IMR-90 (cell line): ENCODE results near the gene NUBPL. TPM values are rescaled to one million over a fixed set of nuclear protein-coding genes. Genes with fewer than 3 reads are reported as not detected.

Source experiments
- ATAC-seq: fragments of 200-7000 bp; cut with Tn5 transposase; 2 replicates; pipeline ENCODE4 v1.9.1; 2020; ENCODE audit warnings: low read depth, mild to moderate bottlenecking, moderate library complexity
- BruUV-seq: library from RNA; stranded (reverse); fragments of 400-500 nt; replicated peaks from 2 replicates; lab custom pipeline; 2021; lab: Mats Ljungman, UMichigan
- CTCF ChIA-PET: fragments of 300-600 bp; formaldehyde crosslinking; extraction: SDS; loops from one replicate; lab custom pipeline; 2021; ENCODE audit warnings: antibody characterized with exemption; lab: Yijun Ruan, JAX
- POLR2A ChIA-PET: fragments of 300-600 bp; sonication (Branson Sonifier 250); formaldehyde crosslinking; loops from one replicate; lab custom pipeline; 2022; ENCODE audit warnings: antibody characterized with exemption; ENCODE audit not compliant: unreplicated experiment; lab: Charles Lee
- DNase-seq: peaks from one replicate; pipeline ENCODE4 v3.0.0; 2013
- H2AFZ ChIP-seq: replicated peaks from 2 replicates; pipeline ENCODE3; 2013; ENCODE audit warnings: low read length, mild to moderate bottlenecking; ENCODE audit not compliant: poor library complexity
- H2AK5ac ChIP-seq: 2 replicates; pipeline ENCODE4 v1.6.1; 2013; ENCODE audit warnings: low read depth, low read length, inconsistent platforms
- H2AK9ac ChIP-seq: replicated peaks from 2 replicates; pipeline ENCODE3; 2013; ENCODE audit warnings: mild to moderate bottlenecking, low read depth, low read length, moderate library complexity; ENCODE audit not compliant: poor library complexity
- H2BK120ac ChIP-seq: 2 replicates; pipeline ENCODE4 v1.6.1; 2013; ENCODE audit warnings: low read depth, low read length, inconsistent platforms
- H2BK15ac ChIP-seq: 3 replicates; pipeline ENCODE4 v1.6.1; 2013; ENCODE audit warnings: low read depth, low read length, inconsistent platforms
- H2BK20ac ChIP-seq: 2 replicates; pipeline ENCODE4 v1.6.1; 2013; ENCODE audit warnings: low read depth, mild to moderate bottlenecking, inconsistent platforms, low read length, moderate library complexity
- H2BK5ac ChIP-seq: 2 replicates; pipeline ENCODE4 v1.6.1; 2013; ENCODE audit warnings: mild to moderate bottlenecking, low read depth, low read length, inconsistent platforms; ENCODE audit not compliant: poor library complexity, severe bottlenecking
- H3K14ac ChIP-seq: replicated peaks from 2 replicates; pipeline ENCODE4 v1.6.1; 2013; ENCODE audit warnings: low read depth, low read length, inconsistent platforms
- H3K18ac ChIP-seq: 2 replicates; pipeline ENCODE4 v1.6.1; 2013; ENCODE audit warnings: low read depth, low read length, control low read depth
- H3K23ac ChIP-seq: 2 replicates; pipeline ENCODE4 v1.6.1; 2013; ENCODE audit warnings: low read depth, low read length, inconsistent platforms
- H3K27ac ChIP-seq: 2 replicates; pipeline ENCODE4 v1.5.1; 2013; ENCODE audit warnings: mild to moderate bottlenecking, control low read depth, low read length; ENCODE audit not compliant: insufficient read depth
- H3K27me3 ChIP-seq: 2 replicates; pipeline ENCODE4 v1.6.1; 2013; ENCODE audit warnings: low read length; ENCODE audit not compliant: control insufficient read depth, insufficient read depth
- H3K36me3 ChIP-seq: 2 replicates; pipeline ENCODE4 v1.6.1; 2013; ENCODE audit warnings: low read length, mixed read lengths; ENCODE audit not compliant: control insufficient read depth, insufficient read depth
- H3K4ac ChIP-seq: 2 replicates; pipeline ENCODE4 v1.6.1; 2013; ENCODE audit warnings: low read depth, low read length, inconsistent platforms
- H3K4me1 ChIP-seq: 2 replicates; pipeline ENCODE4 v1.6.1; 2013; ENCODE audit warnings: low read length, mixed read lengths; ENCODE audit not compliant: control insufficient read depth, insufficient read depth
- H3K4me2 ChIP-seq: 2 replicates; pipeline ENCODE4 v1.6.1; 2013; ENCODE audit warnings: low read depth, mild to moderate bottlenecking, control low read depth, low read length, moderate library complexity
- H3K4me3 ChIP-seq: 2 replicates; pipeline ENCODE4 v1.5.1; 2013; ENCODE audit warnings: low read depth, mild to moderate bottlenecking, control low read depth, low read length, moderate library complexity; ENCODE audit not compliant: insufficient read depth
- H3K56ac ChIP-seq: 2 replicates; pipeline ENCODE4 v1.6.1; 2013; ENCODE audit warnings: low read length, inconsistent platforms; ENCODE audit not compliant: insufficient read depth; ENCODE audit errors: extremely low read depth
- H3K79me1 ChIP-seq, 2 experiments: 2 replicates each; pipeline ENCODE4 v1.6.1; 2013; ENCODE audit warnings: low read length in 2 of 2, inconsistent platforms in 1 of 2, low read depth in 1 of 2
- H3K9ac ChIP-seq: 2 replicates; pipeline ENCODE4 v1.6.1; 2013; ENCODE audit warnings: low read depth, low read length, control low read depth
- H3K9me1 ChIP-seq: 2 replicates; pipeline ENCODE4 v1.6.1; 2013; ENCODE audit warnings: low read length, inconsistent platforms; ENCODE audit not compliant: insufficient read depth
- H3K9me3 ChIP-seq: 2 replicates; pipeline ENCODE4 v1.6.1; 2013; ENCODE audit warnings: low read length; ENCODE audit not compliant: control insufficient read depth, insufficient read depth
- H4K20me1 ChIP-seq: 2 replicates; pipeline ENCODE4 v1.6.1; 2013; ENCODE audit warnings: low read length, inconsistent platforms; ENCODE audit not compliant: insufficient read depth
- H4K5ac ChIP-seq: 2 replicates; pipeline ENCODE4 v1.6.1; 2013; ENCODE audit warnings: mild to moderate bottlenecking, low read depth, low read length, control low read depth
- H4K8ac ChIP-seq, 2 experiments: 2 replicates each; pipeline ENCODE4 v1.6.1; 2013; ENCODE audit warnings: low read depth in 2 of 2, low read length in 2 of 2, control low read depth in 1 of 2, inconsistent platforms in 1 of 2
- H4K91ac ChIP-seq: 2 replicates; pipeline ENCODE4 v1.6.1; 2013; ENCODE audit warnings: low read depth, low read length, inconsistent platforms; ENCODE audit not compliant: insufficient read depth
- BHLHE40 ChIP-seq: fragments of 150-350 bp; IDR thresholded peaks from 2 replicates; pipeline ENCODE4 v1.6.1; 2016; ENCODE audit warnings: mild to moderate bottlenecking, low read depth, low read length
- CEBPB ChIP-seq: IDR thresholded peaks from 2 replicates; pipeline ENCODE4 v1.6.1; 2012; ENCODE audit warnings: low read depth, low read length, improper control_type of control experiment
- MAFK ChIP-seq: IDR thresholded peaks from 2 replicates; pipeline ENCODE4 v1.6.1; 2012; ENCODE audit warnings: low read depth, low read length, improper control_type of control experiment
- SMC3 ChIP-seq: fragments of 150-350 bp; IDR thresholded peaks from 2 replicates; pipeline ENCODE4 v1.6.1; 2016; ENCODE audit warnings: low read depth, mild to moderate bottlenecking, antibody characterized with exemption, low read length, moderate library complexity
- USF2 ChIP-seq: fragments of 150-350 bp; IDR thresholded peaks from 2 replicates; pipeline ENCODE4 v1.6.1; 2017; ENCODE audit warnings: mild to moderate bottlenecking, antibody characterized with exemption, low read length, low read depth
- WGBS, 2 experiments: methylation state at CpG; one replicate each; pipeline versions ENCODE4 v1.1.5 to v1.1.7; 2013; ENCODE audit warnings: missing lambda C conversion rate in 2 of 2; ENCODE audit not compliant: insufficient read length in 1 of 2; ENCODE audit errors: extremely low coverage in 2 of 2; 5-methylcytosine and 5-hydroxymethylcytosine counted together
- dilution Hi-C: fragments of 300-500 bp; cut with HindIII; formaldehyde crosslinking; loops from one replicate; pipeline ENCODE4 v1.14.3; 2018; ENCODE audit warnings: low sequenced_read_pairs; ENCODE audit not compliant: unreplicated experiment
- in situ Hi-C: fragments of 300-500 bp; cut with MboI; formaldehyde crosslinking; loops from 3 replicates; pipeline ENCODE4 v1.14.3; 2019; ENCODE audit warnings: low sequenced_read_pairs, inconsistent platforms, mixed read lengths
- intact Hi-C: fragments of 100-400 bp; cut with micrococcal nuclease; formaldehyde crosslinking; loops from 2 replicates; pipeline ENCODE4 v1.10.0; 2022
- polyA plus RNA-seq, 3 experiments: library from polyadenylated mRNA; depleted of rRNA; stranded (reverse); fragments of >200 nt; gene quantifications; 2 replicates each; pipeline ENCODE4 v1.2.3, GENCODE V29; 2012; ENCODE audit warnings: low replicate concordance in 1 of 3
- total RNA-seq: library from RNA; depleted of rRNA; stranded (reverse); fragments of >200 nt; gene quantifications from 2 replicates; pipeline ENCODE4 v1.2.3, GENCODE V29; 2012
- TF ChIP-seq, protein P1 (sequence below): fragments of 150-350 bp; IDR thresholded peaks from 2 replicates; pipeline ENCODE4 v1.6.1; 2016; ENCODE audit warnings: low read depth, mild to moderate bottlenecking, low read length, moderate library complexity, borderline replicate concordance

NUBPL gene
- total and polyA plus RNA-seq, 2 of the 4 experiments (the other 2 are of a cell fraction) = 5.4 to 11.5 TPM

DNA sequence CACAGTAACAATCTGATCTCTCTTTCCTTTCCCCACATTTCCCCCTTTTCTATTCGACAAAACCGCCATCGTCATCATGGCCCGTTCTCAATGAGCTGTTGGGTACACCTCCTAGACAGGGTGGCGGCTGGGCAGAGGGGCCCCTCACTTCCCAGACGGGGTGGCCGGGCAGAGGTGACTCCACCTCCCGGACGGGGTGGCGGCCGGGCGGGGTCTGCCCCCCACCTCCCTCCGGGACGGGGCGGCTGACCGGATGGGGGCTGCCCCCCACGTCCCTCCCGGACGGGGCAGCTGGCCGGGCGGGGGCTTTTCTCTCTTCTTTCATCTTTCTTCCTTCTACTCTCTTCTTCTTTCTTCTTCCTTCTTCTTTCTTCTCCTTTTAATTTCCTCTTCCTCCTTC lies 1.3 kb upstream of the NUBPL start:
- H4K5ac ChIP-seq = no peak overlapping the region
- ATAC-seq (no peak), DNase-seq (no peak)
- no peak overlapping the region for H2BK15ac ChIP-seq
- no peaks in the 10 kb centered on the region for H3K9me1 ChIP-seq
- H3K4me3 ChIP-seq = no peak overlapping the region
- H2AK5ac ChIP-seq = no peak overlapping the region
- no peak overlapping the region for H3K14ac ChIP-seq
- H2AK9ac ChIP-seq = no peak overlapping the region
- ChIA-PET POLR2A (no interaction called here), CTCF (no interaction called here)
- no peaks in the 10 kb centered on the region for H3K9me3 ChIP-seq
- no peak overlapping the region for H4K91ac ChIP-seq
- no peaks in the 10 kb centered on the region for H3K36me3 ChIP-seq
- WGBS, 2 experiments = 90% methylated on average over 10 of the region's 21 CpGs; no CpG with 5 or more reads in 1 of the 2 experiments
- dilution Hi-C loops (no loop called here), intact Hi-C loops (loop anchor here (10.0 kb wide), 1 partner anchor 905 kb away; no protein-coding TSS in a partner anchor), in situ Hi-C loops (no loop called here)
- H2AFZ ChIP-seq = no peak overlapping the region
- H4K8ac ChIP-seq = no peak overlapping the region
- no peak overlapping the region for H3K4me2 ChIP-seq
- H3K4ac ChIP-seq = no peak overlapping the region
- no peaks in the 10 kb centered on the region; the same call in 1 of the 2 replicates for H3K4me1 ChIP-seq
- H3K27ac ChIP-seq = no peak overlapping the region
- H3K23ac ChIP-seq = no peak overlapping the region
- TF ChIP-seq CEBPB (no peak), SMC3 (no peak), MAFK (no peak), USF2 (no peak), BHLHE40 (no peak)
- TF ChIP-seq, protein P1, sequence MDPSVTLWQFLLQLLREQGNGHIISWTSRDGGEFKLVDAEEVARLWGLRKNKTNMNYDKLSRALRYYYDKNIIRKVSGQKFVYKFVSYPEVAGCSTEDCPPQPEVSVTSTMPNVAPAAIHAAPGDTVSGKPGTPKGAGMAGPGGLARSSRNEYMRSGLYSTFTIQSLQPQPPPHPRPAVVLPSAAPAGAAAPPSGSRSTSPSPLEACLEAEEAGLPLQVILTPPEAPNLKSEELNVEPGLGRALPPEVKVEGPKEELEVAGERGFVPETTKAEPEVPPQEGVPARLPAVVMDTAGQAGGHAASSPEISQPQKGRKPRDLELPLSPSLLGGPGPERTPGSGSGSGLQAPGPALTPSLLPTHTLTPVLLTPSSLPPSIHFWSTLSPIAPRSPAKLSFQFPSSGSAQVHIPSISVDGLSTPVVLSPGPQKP = no peak
- no peak overlapping the region for H3K18ac ChIP-seq
- H2BK5ac ChIP-seq = no peak overlapping the region
- no peak overlapping the region for H3K9ac ChIP-seq
- BruUV-seq = no TSS peak
- H4K20me1 ChIP-seq = no peaks in the 10 kb centered on the region
- H3K56ac ChIP-seq = no peak overlapping the region
- no peak overlapping the region for H2BK20ac ChIP-seq
- no peaks in the 10 kb centered on the region for H3K79me1 ChIP-seq
- H2BK120ac ChIP-seq = no peak overlapping the region
- H3K27me3 ChIP-seq = no peaks in the 10 kb centered on the region; the same call in 1 of the 2 replicates
